HG03045 (cell line): ENCODE measurements around the gene SPSB1.

ENCODE experiments used
- ATAC-seq: cut with Tn5 transposase; IDR thresholded peaks from one replicate; pipeline ENCODE4 v1.9.1; 2021; ENCODE audit warnings: mild to moderate bottlenecking, moderate library complexity; ENCODE audit not compliant: unreplicated experiment

The SPSB1 gene

GRCh38 chr1:9361630-9362260 is 69.1 kb downstream of the SPSB1 start:
- no peak for ATAC-seq

- no peak for ATAC-seq
Measured at GRCh38 chr1:9362488-9362887, 69.8 kb downstream of the SPSB1 start.

GRCh38 chr1:9363061-9363471 is 70.4 kb downstream of the SPSB1 start:
- no peak for ATAC-seq

GRCh38 chr1:9366298-9366697 is 73.6 kb downstream of the SPSB1 start:
- ATAC-seq: no peak

- no peak for ATAC-seq
Measured at GRCh38 chr1:9366943-9367780, 74.5 kb downstream of the SPSB1 start.

GRCh38 chr1:9367806-9368205 is 75.1 kb downstream of the SPSB1 start:
- no peak for ATAC-seq

- ATAC-seq: no peak
Measured at GRCh38 chr1:9368356-9368755, 75.7 kb downstream of the SPSB1 start.

GRCh38 chr1:9369964-9370788 is 77.5 kb downstream of the SPSB1 start:
- no peak for ATAC-seq

GRCh38 chr1:9371391-9371935 is 78.8 kb downstream of the SPSB1 start:
- no peak for ATAC-seq

- no peak for ATAC-seq
Measured at GRCh38 chr1:9371951-9372350, 79.3 kb downstream of the SPSB1 start.

GRCh38 chr1:9373619-9374018 is 80.9 kb downstream of the SPSB1 start:
- ATAC-seq: no peak

GRCh38 chr1:9374748-9375341 is 82.2 kb downstream of the SPSB1 start:
- no peak for ATAC-seq

GRCh38 chr1:9375912-9376311 is 83.2 kb downstream of the SPSB1 start:
- ATAC-seq: no peak

GRCh38 chr1:9376430-9376829 is 83.7 kb downstream of the SPSB1 start:
- no peak for ATAC-seq

- no peak for ATAC-seq
Measured at GRCh38 chr1:9376886-9377333, 84.2 kb downstream of the SPSB1 start.

GRCh38 chr1:9378801-9379200 is 86.1 kb downstream of the SPSB1 start:
- ATAC-seq: no peak

- ATAC-seq: no peak
Measured at GRCh38 chr1:9380711-9381110, 88.0 kb downstream of the SPSB1 start.

GRCh38 chr1:9382643-9383491 is 90.2 kb downstream of the SPSB1 start:
- no peak for ATAC-seq

- no peak for ATAC-seq
Measured at GRCh38 chr1:9384128-9384527, 91.4 kb downstream of the SPSB1 start.

- no peak for ATAC-seq
Measured at GRCh38 chr1:9384751-9385245, 92.1 kb downstream of the SPSB1 start.
